ENCODE results near the gene ZWILCH.
A peak's percentile ranks its signal among the peaks of the same experiment; 100 is the strongest.

Gene ZWILCH

DNA sequence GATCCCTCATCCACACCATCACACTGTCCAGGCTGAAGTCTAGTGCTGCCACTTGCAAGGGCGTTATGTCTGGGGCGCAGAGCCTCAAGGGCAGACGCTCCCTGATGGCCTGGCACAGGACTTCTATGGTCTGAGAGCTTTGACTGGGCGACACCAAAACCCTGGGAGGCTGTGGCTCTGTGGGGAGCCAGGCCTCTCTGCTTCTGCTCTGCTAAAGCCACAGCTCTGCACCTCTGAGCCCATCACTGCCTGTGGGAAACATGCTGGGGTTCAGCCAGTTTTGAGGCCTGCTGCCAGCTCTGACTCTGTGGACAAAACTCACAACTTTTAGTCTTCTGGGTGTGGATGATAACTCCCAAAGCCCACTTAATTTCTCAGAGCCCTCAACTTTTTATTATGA lies 67.0 kb downstream of the ZWILCH start:
- no peak overlapping the region for H3K4me3 ChIP-seq (ENCODE audit: control insufficient read depth, low read depth, low read length)

DNA sequence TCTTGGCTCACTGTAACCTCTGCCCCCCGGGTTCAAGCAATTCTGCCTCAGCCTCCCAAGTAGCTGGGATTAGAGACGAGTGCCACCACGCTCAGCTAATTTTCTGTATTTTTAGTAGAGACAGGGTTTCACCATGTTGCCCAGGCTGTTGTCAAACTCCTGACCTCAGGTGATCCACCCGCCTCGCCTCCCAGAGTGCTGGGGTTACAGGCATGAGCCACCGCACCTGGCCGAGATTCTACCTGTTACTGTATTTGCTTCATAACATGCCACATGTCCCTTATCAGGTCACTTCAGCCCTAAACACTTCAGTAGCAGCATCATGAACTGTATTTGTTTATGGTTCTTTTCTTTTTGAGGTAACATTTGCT lies 68.2 kb downstream of the ZWILCH start:
- no peak overlapping the region for H3K4me3 ChIP-seq (ENCODE audit: control insufficient read depth, low read depth, low read length)
- TF ChIP-seq, protein P1, sequence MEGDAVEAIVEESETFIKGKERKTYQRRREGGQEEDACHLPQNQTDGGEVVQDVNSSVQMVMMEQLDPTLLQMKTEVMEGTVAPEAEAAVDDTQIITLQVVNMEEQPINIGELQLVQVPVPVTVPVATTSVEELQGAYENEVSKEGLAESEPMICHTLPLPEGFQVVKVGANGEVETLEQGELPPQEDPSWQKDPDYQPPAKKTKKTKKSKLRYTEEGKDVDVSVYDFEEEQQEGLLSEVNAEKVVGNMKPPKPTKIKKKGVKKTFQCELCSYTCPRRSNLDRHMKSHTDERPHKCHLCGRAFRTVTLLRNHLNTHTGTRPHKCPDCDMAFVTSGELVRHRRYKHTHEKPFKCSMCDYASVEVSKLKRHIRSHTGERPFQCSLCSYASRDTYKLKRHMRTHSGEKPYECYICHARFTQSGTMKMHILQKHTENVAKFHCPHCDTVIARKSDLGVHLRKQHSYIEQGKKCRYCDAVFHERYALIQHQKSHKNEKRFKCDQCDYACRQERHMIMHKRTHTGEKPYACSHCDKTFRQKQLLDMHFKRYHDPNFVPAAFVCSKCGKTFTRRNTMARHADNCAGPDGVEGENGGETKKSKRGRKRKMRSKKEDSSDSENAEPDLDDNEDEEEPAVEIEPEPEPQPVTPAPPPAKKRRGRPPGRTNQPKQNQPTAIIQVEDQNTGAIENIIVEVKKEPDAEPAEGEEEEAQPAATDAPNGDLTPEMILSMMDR (IDR thresholded peaks at IDR 0.05; ENCODE audit: control insufficient read depth, insufficient read depth, low read depth, low read length, missing control alignments): no peak
- no peak for DNase-seq (ENCODE audit: low read depth)

More for the DNA sequence above, 67.0 kb downstream of the ZWILCH start:
- TF ChIP-seq, protein P1 (IDR thresholded peaks at IDR 0.05; ENCODE audit: control insufficient read depth, insufficient read depth, low read depth, low read length, missing control alignments): no peak
- no peak for DNase-seq (ENCODE audit: low read depth)

DNA sequence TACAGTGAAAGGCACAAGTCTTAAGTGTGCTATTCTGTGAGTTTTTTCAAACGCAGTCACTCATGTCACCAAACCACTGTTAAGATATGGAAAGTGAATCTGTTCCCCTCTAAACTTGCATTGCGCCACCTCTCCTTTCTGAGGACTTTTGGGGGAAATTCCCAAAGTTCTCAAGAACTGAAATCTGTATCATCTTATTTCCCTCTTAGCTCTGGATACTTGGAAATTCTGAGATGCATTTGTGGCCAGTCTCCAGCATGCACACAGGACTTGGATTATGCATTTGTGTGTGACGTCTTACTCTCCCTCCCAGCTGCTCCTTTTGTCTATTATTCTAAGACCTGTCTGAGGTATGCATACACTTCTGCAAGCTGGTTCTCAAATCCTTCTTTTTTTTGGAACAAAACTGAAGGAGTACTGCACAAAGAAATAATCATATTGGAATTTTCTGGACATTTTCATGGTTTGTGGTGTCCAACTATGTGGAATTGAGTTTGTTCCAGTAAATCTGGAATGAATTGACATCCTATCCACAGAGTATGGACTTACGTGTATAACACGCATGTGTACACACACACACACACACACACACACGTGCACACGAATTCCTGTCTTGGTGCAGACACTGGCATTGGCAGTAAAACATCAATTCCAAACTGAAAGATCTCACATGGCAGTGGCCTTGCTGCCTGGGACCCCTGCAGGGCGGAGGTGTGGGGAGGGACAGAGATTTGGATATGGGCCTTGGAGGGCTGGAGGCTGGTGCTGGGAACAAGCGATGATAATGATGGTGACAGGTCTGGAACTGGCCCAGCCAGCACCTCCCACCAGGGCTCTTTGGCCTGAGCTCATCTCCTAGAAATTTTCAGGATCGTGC lies 68.8 kb downstream of the ZWILCH start:
- DNase-seq (ENCODE audit: low read depth): peak; percentile 58
- TF ChIP-seq, protein P1 (IDR thresholded peaks at IDR 0.05; ENCODE audit: control insufficient read depth, insufficient read depth, low read depth, low read length, missing control alignments): no peak
- H3K4me3 ChIP-seq (ENCODE audit: control insufficient read depth, low read depth, low read length): no peak overlapping the region

DNA sequence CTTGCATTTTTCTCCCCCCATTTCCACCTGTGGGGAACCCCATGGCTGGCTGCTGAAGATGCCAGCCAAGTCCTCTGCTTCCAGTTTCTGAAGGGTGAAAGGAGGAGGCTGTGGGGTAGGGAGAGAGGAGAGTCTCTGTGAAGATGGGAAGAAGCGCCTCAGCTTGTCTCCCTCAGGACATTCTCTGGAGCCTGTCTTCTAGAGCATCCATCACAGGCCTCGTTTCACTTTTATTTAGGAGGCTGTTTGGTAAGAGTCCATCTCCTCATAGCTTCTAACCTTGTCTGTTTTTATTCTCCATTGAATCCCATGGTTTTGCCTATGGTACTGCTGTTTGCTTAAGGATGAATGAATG lies 69.4 kb downstream of the ZWILCH start:
- no peak overlapping the region for H3K4me3 ChIP-seq (ENCODE audit: control insufficient read depth, low read depth, low read length)
- TF ChIP-seq, protein P1 (IDR thresholded peaks at IDR 0.05; ENCODE audit: control insufficient read depth, insufficient read depth, low read depth, low read length, missing control alignments): no peak
- DNase-seq (ENCODE audit: low read depth): no peak

DNA sequence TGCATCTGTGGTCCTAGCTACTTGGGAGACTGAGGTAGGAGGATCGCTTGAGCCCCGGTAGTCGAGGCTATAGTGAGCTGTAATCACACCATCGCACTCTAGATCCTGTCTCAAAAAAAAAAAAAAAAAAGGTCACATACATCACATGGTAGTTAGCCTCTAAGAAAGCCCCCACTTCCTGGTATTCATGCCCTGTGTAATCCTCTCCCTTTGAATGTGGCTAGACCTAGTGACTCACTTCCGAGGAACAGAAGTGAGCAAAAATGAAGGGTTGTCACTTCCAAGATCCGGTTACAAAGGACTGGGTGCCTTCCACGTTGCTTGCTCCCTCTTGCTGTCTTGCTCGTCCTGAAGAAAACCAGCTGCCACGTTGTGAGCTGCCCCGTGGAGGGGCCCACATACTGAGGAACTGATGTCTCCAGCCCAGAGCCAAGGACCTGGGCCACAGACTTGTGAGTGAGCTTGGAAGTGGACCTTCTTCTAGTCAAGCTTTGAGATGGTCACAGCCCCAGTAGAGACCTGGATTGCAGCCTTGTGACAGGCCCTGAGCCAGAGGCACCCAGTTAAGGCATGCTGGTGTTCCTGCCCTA lies 73.3 kb downstream of the ZWILCH start:
- no peak for DNase-seq (ENCODE audit: low read depth)
- no peak overlapping the region for H3K4me3 ChIP-seq (ENCODE audit: control insufficient read depth, low read depth, low read length)
- TF ChIP-seq, protein P1 (IDR thresholded peaks at IDR 0.05; ENCODE audit: control insufficient read depth, insufficient read depth, low read depth, low read length, missing control alignments): no peak

DNA sequence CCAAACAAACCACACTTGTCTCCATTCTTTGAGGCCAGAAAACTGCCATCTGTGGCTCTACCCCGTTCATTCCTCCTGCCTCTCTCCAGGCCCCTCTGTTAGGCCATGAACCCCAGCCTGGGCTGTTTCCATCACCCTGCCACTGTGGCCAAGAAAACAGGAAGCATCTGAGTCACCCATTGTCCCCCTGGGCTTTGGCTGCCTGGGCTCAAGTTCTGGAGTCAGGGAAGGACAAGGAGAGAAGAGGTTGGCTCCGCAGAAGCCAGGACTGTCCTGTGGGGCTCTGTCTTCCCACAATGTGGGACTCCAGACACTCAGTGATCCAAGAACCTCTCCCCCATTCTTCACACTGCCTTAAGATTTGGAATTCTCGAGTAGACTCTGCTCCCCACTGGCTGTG lies 75.5 kb downstream of the ZWILCH start:
- H3K4me3 ChIP-seq (ENCODE audit: control insufficient read depth, low read depth, low read length): no peak overlapping the region
- no peak for DNase-seq (ENCODE audit: low read depth)
- TF ChIP-seq, protein P1 (IDR thresholded peaks at IDR 0.05; ENCODE audit: control insufficient read depth, insufficient read depth, low read depth, low read length, missing control alignments): no peak
